Mesothelial cell of epicardium (in vitro differentiated cells): ENCODE measurements around the gene DCLRE1C. TPM values are rescaled to one million over a fixed set of nuclear protein-coding genes. Genes with fewer than 3 reads are reported as not detected.

ENCODE experiments used
- DNase-seq, 2 experiments: peaks; one replicate each; pipeline ENCODE4 v3.0.0; 2021; ENCODE audit warnings: low spot score in 2 of 2; ENCODE audit not compliant: unreplicated experiment in 2 of 2
- H3K27ac Mint-ChIP-seq: 2 replicates; pipeline ENCODE4 v1.8.0; 2021; ENCODE audit warnings: mixed read lengths
- H3K27me3 Mint-ChIP-seq: 2 replicates; pipeline ENCODE4 v1.8.0; 2021; ENCODE audit warnings: low read depth, mixed read lengths
- H3K36me3 Mint-ChIP-seq: 2 replicates; pipeline ENCODE4 v1.8.0; 2021; ENCODE audit warnings: mixed read lengths
- H3K4me1 Mint-ChIP-seq: 2 replicates; pipeline ENCODE4 v1.8.0; 2021; ENCODE audit warnings: mixed read lengths
- H3K4me3 Mint-ChIP-seq: 2 replicates; pipeline ENCODE4 v1.8.0; 2021; ENCODE audit warnings: mild to moderate bottlenecking, moderate library complexity, mixed read lengths
- H3K9me3 Mint-ChIP-seq: 2 replicates; pipeline ENCODE4 v1.8.0; 2021; ENCODE audit warnings: mixed read lengths
- CTCF ChIP-seq: fragments of 200-600 bp; sonication (generic); IDR thresholded peaks from one replicate; pipeline ENCODE4 v1.5.0; 2021; ENCODE audit warnings: antibody characterized with exemption; ENCODE audit not compliant: unreplicated experiment
- total RNA-seq: library from RNA; stranded (reverse); gene quantifications from 3 replicates; pipeline ENCODE4 v1.2.1, GENCODE V29; 2021

Gene DCLRE1C
- total RNA-seq, 1 donor from 2014 or later, result 11.9 TPM

GRCh38 chr10:14884082-14884481 lies 69.8 kb downstream of the DCLRE1C start:
- no peak overlapping the region for H3K27ac Mint-ChIP-seq
- no peak overlapping the region for H3K4me3 Mint-ChIP-seq
- no peak for DNase-seq
- peaks cover 4% of the 10 kb centered on the region for H3K36me3 Mint-ChIP-seq
- H3K9me3 Mint-ChIP-seq, result no peaks in the 10 kb centered on the region
- peaks cover 18% of the 10 kb centered on the region for H3K4me1 Mint-ChIP-seq
- H3K27me3 Mint-ChIP-seq, result no peaks in the 10 kb centered on the region
- no peak for TF ChIP-seq CTCF

GRCh38 chr10:14880229-14880628 lies 73.7 kb downstream of the DCLRE1C start:
- Mint-ChIP-seq H3K27me3 (no peaks in the 10 kb centered on the region), H3K27ac (peak overlapping the region; percentile 94), H3K4me3 (peak overlapping the region; percentile 89), H3K9me3 (no peaks in the 10 kb centered on the region), H3K4me1 (peaks cover 31% of the 10 kb centered on the region), H3K36me3 (peaks cover 4% of the 10 kb centered on the region)
- TF ChIP-seq CTCF, result no peak
- DNase-seq, result no peak

GRCh38 chr10:14879928-14880193 lies 74.0 kb downstream of the DCLRE1C start:
- Mint-ChIP-seq H3K4me3 (peak overlapping the region; percentile 89), H3K9me3 (no peaks in the 10 kb centered on the region), H3K36me3 (peaks cover 4% of the 10 kb centered on the region), H3K27me3 (no peaks in the 10 kb centered on the region), H3K27ac (peak overlapping the region; percentile 94), H3K4me1 (peaks cover 31% of the 10 kb centered on the region)
- no peak for TF ChIP-seq CTCF
- no peak for DNase-seq

GRCh38 chr10:14879124-14879927 lies 74.6 kb downstream of the DCLRE1C start:
- H3K4me3 Mint-ChIP-seq, result peak overlapping the region; percentile 89
- no peaks in the 10 kb centered on the region for H3K27me3 Mint-ChIP-seq
- no peaks in the 10 kb centered on the region for H3K9me3 Mint-ChIP-seq
- H3K27ac Mint-ChIP-seq, result peak overlapping the region; percentile 94
- H3K4me1 Mint-ChIP-seq, result peaks cover 31% of the 10 kb centered on the region
- no peak for TF ChIP-seq CTCF
- DNase-seq, result peak in 1 of 2 experiments; percentile 64
- peaks cover 4% of the 10 kb centered on the region for H3K36me3 Mint-ChIP-seq

GRCh38 chr10:14878266-14879123 lies 75.4 kb downstream of the DCLRE1C start, which contains the start of gene SUV39H2:
Gene SUV39H2, plus strand, starts transcription at chr10:14878866. Its CDS starts 23 bp downstream, at chr10:14878889.
- Mint-ChIP-seq H3K27me3 (no peaks in the 10 kb centered on the region), H3K4me3 (peak within 1 kb of the TSS; percentile 93), H3K4me1 (peaks cover 31% of the 10 kb centered on the region), H3K9me3 (no peaks in the 10 kb centered on the region), H3K36me3 (no peaks in the 10 kb centered on the region), H3K27ac (peak within 1 kb of the TSS; percentile 97)
- DNase-seq, result peak; percentile 92 to 97
- no peak for TF ChIP-seq CTCF
